ENCODE results near the gene ATXN1. TPM values are rescaled to one million over a fixed set of nuclear protein-coding genes. Genes with fewer than 3 reads are reported as not detected.

Gene ATXN1
- total and polyA plus RNA-seq, 2 of the 8 experiments (the other 6 are each of a cell fraction or from before 2014, with no cell fraction given) = 1.6 to 4.0 TPM

DNA sequence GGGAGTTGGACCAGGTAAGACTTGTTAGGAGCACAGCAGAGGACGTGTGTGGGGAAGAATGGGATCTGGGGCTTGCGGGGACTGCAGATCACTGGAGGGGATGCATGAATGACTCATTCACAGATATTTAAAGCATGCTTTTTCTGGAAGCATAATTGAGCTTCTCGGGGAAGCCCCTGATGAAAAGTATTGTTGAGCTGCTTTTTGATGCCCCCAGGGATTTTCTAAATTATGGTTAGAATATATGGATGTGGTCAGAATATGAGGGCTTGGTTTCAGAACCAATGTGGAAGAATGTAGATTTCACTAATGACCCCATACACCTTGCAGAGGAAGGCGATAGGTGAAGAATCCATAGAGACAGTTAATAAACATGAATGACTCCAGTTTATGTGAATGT, 486.8 kb downstream of the ATXN1 start (continued):
- TF ChIP-seq GTF2F1 (IDR thresholded peaks at IDR 0.05; ENCODE audit: borderline replicate concordance, low read depth, low read length) (no peak), RBBP5 (IDR thresholded peaks at IDR 0.05; ENCODE audit: borderline replicate concordance, low read depth, low read length) (no peak), CREB1 (IDR thresholded peaks at IDR 0.05) (no peak), TAF7 (optimal IDR thresholded peaks at IDR 0.05; ENCODE audit: borderline replicate concordance, low read depth, low read length) (no peak), GABPA (IDR thresholded peaks at IDR 0.05; ENCODE audit: borderline replicate concordance, insufficient read depth, low read length) (no peak), SP1 (IDR thresholded peaks at IDR 0.05; ENCODE audit: low read depth, low read length) (no peak), HDAC6 (IDR thresholded peaks at IDR 0.05; ENCODE audit: low read depth, low read length) (no peak), RNF2 (IDR thresholded peaks at IDR 0.05; ENCODE audit: borderline replicate concordance, low read depth, low read length, missing control alignments, poor library complexity, severe bottlenecking) (no peak)
- TF ChIP-seq, protein P1, sequence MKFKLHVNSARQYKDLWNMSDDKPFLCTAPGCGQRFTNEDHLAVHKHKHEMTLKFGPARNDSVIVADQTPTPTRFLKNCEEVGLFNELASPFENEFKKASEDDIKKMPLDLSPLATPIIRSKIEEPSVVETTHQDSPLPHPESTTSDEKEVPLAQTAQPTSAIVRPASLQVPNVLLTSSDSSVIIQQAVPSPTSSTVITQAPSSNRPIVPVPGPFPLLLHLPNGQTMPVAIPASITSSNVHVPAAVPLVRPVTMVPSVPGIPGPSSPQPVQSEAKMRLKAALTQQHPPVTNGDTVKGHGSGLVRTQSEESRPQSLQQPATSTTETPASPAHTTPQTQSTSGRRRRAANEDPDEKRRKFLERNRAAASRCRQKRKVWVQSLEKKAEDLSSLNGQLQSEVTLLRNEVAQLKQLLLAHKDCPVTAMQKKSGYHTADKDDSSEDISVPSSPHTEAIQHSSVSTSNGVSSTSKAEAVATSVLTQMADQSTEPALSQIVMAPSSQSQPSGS (IDR thresholded peaks at IDR 0.05; ENCODE audit: low read length) = no peak
